Prostate gland (tissue), 2 donors: ENCODE measurements around the gene GFRA1.

Experiments used
- CTCF ChIP-seq, 4 experiments: fragments of 200-600 bp in 2 of 4; fragments of 450-650 bp in 2 of 4; sonication (generic) in 2 of 4; IDR thresholded peaks; 1 replicate in 3 of 4; 2 replicates in 1 of 4; pipeline ENCODE4 v1.5.1; 2016 to 2019; ENCODE audit warnings: antibody characterized with exemption in 4 of 4, mild to moderate bottlenecking in 2 of 4, moderate library complexity in 2 of 4
- POLR2A ChIP-seq: fragments of 450-650 bp; IDR thresholded peaks from one replicate; pipeline ENCODE4 v1.6.1; 2016; ENCODE audit warnings: antibody characterized with exemption, mild to moderate bottlenecking
- POLR2AphosphoS5 ChIP-seq: sonication (generic); formaldehyde crosslinking; IDR thresholded peaks from one replicate; pipeline ENCODE4 v1.6.1; 2017; ENCODE audit warnings: antibody characterized with exemption

- TF ChIP-seq CTCF (IDR thresholded peaks at IDR 0.05) (no peak), POLR2A (no peak), POLR2AphosphoS5 (no peak)
These were observed 245.7 kb downstream of the GFRA1 start for GRCh38 chr10:116027355-116027754.
